HG02885 (cell line): Measurements from ENCODE around the gene SEC14L5.
A peak's percentile ranks its signal among the peaks of the same experiment; 100 is the strongest.
"Not testable (repeated sequence)": the region's sequence is repeated elsewhere in the genome, so short reads cannot be mapped to it uniquely, and the experiment has no call there.

Experiments used
- ATAC-seq: cut with Tn5 transposase; IDR thresholded peaks from one replicate; pipeline ENCODE4 v1.9.1; 2021; ENCODE audit warnings: mild to moderate bottlenecking; ENCODE audit not compliant: unreplicated experiment, poor library complexity

SEC14L5 gene

DNA sequence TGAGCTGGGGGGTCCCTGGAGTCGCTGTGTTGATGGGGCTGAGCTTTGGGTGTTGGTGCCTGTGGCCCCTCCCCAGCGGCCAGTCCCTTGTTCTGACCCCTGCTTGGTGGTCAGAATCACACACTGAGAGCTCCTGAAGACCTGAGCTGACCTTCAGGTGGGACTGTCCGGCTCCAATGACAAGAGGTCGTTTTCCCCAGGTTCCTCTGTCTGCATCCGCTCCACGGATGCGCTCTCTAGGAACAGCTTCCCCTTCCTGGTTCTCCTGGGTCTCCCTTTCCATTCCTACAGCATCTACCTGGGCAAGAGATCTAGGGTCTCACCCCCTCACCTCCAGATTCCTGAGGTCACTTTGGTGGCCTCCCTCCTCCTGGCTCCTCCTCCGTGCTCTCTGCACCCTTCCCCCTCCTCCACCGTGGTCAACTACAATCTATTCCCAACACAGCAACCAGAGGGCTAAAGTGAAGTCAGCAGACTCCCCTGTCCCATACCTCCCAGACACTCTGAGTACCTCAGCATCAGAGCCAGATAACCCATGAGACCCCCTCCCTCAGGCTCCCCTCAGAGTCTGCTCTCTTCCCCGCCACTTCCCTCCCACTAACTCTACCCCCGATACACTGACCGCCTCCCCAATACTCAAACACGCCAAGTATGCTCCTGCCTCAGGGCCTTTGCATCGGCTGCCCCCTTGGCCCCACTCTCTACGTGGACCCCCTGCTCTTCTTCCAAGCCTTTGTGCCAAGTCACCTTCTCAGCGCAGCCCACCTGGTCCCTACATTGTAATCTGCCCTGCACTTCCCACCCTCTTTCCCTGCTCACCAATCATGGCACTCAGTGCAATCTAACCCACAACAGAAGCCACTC, 9.0 kb upstream of the SEC14L5 start:
- ATAC-seq, result no peak

GRCh38 chr16:4949986-4950385, 8.1 kb upstream of the SEC14L5 start:
- ATAC-seq, result no peak

DNA sequence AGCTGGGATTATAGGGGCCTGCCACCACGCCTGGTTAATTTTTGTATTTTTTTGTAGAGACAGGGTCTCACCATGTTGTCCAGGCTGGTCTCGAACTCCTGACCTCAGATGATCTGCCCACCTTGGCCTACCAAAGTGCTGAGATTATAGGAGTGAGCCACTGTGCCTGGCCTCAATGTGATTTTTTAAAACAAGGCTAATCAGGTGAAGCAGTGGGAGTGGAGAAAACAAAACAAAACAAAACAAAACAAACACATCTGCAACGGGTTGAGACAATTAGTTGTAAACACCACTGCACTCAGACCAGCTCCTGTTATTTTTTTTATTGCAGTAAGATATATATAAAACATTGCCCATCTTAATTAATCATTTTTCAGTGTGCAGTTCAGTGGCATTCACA, 6.5 kb upstream of the SEC14L5 start:
- ATAC-seq, result not testable (repeated sequence)

DNA sequence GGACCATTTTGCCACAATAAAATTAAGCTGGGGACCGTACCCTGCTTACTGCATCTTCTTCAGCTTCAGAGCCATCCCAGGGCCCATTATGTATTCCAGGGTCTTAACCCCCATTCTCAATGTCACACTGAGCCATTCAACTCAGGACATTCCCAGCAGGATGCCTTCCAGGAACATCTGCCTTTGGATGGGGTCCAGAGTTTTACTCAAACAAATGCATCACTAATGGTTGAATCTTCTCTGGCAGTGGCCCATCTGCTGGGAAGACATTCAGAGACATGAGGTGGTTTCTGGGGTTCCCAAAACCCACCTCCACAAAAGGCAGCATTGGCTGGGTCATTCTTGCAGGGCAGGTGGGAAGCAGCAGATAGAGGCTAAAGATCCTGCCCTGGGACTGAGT, 3.4 kb upstream of the SEC14L5 start:
- ATAC-seq, result no peak

DNA sequence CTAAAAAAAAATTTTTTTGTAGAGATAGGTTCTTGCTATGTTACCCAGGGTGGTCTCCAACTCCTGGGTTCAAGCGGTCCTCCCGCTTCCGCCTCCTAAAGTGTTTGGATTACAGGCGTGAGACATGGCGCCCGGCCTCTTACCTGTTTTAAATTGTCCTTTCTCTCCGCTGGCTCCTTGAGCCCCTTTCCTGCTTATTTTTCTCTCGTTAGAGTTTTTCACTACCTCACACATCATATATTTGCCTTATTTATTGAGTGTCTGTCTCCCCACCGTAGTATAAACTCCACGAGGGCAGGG, 760 bp upstream of the SEC14L5 start:
- no peak for ATAC-seq

DNA sequence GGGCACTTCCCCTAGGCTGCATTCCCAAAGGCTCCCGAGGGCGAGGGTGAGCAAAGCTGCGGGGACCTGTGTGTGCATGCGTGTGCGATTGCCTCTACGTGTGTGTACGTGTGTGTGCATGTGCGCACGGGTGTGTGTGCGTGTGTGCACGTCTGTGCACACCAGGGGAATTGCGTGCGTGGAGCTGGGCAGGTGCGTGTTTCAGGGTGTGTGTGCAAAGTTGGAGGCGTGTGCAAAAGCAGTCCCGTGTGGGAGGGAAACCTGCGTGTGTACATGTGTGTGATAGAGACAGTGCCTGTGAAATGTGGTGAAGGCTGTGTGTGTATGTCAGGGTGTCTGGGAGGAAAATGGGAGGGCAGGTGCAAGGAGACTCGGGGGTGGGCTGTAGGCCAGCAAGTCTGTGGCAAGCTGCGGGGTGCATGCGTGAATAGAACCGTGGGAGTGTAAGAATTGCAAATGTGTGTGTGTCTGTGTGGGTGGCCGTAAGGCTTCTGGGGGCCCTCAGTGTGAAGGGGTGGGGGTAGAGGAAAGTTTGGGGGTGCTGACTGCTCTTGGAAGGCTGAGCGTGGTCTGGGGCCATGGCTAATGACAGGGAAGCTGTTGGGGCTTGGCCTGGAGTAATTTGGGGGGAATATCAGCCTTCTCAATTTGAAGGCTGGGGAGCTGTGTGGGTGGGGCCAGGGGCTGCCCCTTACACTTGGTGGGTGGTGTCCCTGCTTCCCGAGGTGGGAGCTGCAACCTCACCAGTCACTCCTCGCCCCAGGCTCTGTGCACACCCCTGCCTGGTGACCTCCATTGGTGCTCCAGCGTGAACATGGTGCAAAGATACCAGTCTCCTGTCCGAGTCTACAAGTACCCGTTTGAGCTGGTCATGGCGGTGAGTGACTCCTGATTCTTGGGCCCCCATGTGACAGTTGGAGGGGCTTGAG, 644 bp downstream of the SEC14L5 start:
- ATAC-seq, result no peak

- no peak for ATAC-seq
These were observed 2.4 kb downstream of the SEC14L5 start for GRCh38 chr16:4960579-4960978.

DNA sequence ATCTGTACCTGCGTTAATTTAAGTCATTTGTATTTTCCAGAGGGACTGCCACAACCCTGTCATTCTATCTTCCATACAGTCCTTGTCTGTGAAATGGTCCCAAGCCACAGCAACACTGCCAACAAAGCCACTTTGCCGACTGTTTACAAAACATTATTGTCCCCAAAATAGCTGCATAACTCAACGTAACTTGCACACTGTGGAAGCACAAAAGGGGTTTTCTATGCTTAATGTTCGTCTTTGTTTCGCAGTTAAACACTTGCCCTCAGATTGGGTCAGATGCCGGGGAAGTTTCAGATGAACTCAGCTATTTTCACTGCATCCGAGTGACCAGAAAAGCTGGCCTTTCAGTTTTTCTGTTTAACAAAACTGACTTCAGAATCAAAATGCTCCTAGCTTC, 4.6 kb downstream of the SEC14L5 start:
- ATAC-seq, result no peak

- not testable (repeated sequence) for ATAC-seq
These were observed 5.4 kb downstream of the SEC14L5 start for GRCh38 chr16:4963527-4963926.

GRCh38 chr16:4966736-4967453, 8.8 kb downstream of the SEC14L5 start:
- ATAC-seq, result no peak

DNA sequence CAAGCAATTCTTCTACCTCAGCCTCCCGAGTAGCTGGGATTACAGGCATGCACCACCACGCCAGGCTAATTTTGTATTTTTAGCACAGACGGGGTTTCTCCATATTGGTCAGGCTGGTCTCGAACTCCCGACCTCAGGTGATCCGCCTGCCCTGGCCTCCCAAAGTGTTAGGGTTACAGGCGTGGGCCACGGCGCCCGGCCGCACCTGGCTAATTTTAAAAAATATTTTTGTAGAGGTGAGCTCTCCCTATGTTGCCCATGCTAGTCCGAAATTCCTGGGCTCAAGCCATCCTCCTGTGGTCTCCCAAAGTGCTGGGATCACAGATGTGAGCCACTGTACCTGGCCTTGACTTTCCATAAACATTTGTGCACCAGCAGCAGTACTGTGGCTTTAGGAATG, 10.1 kb downstream of the SEC14L5 start:
- ATAC-seq, result not testable (repeated sequence)

GRCh38 chr16:4968879-4969483, 10.9 kb downstream of the SEC14L5 start:
- ATAC-seq, result no peak

DNA sequence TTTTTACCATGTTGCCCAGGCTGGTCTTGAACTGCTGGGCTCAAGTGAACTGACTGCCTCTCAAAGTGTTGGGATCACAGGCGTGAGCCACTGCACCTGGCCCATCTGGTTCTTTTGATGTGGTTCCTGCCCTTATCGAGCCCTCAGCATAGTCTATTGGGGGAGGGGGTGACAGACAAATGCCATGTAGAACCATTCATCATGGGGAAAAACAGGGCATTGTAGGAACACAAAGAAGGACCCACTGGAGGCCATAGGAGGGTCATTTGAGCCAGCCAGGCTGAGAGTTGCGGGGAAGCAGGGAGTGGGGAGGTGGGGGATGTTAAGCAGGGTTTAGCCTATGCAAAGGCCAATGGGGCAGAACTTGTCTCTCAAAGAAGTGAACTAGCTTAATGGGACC, 11.9 kb downstream of the SEC14L5 start:
- no peak for ATAC-seq

GRCh38 chr16:4972938-4973587, 14.9 kb downstream of the SEC14L5 start:
- ATAC-seq, result no peak

DNA sequence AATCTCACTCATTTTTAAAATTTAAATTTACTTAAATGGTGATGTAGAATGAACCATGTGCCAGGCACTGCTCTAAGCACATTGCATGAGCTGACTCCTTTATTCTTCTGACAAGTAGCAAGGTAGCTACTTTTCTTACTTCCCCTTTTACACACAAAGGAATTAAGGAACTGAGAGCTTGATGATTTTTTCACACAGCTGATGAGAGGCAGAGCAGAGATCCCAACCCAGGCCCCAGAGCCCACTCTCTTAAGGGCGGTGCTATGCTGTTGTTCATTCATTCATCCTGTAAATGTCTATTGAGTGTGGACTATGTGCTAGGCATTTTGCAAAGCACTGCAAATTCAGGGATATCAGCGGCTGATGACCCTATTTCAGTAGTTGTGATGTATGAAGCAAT, 17.9 kb downstream of the SEC14L5 start:
- ATAC-seq, result peak; percentile 96

GRCh38 chr16:4976611-4977145, 18.5 kb downstream of the SEC14L5 start:
- no peak for ATAC-seq

- no peak for ATAC-seq
These were observed 21.0 kb downstream of the SEC14L5 start for GRCh38 chr16:4979164-4979563.

- ATAC-seq, result no peak
These were observed 21.9 kb downstream of the SEC14L5 start for GRCh38 chr16:4979736-4980660.

- no peak for ATAC-seq
These were observed 22.6 kb downstream of the SEC14L5 start for GRCh38 chr16:4980691-4981090.
